ENCODE results near the gene ANKRD39. TPM values are rescaled to one million over a fixed set of nuclear protein-coding genes. Genes with fewer than 3 reads are reported as not detected.

Gene ANKRD39
- total and polyA plus RNA-seq, 9 of the 15 experiments (the other 6 are each of a cell fraction or from before 2014, with no cell fraction given) = 8.2 to 33.1 (median 23.8) TPM

DNA sequence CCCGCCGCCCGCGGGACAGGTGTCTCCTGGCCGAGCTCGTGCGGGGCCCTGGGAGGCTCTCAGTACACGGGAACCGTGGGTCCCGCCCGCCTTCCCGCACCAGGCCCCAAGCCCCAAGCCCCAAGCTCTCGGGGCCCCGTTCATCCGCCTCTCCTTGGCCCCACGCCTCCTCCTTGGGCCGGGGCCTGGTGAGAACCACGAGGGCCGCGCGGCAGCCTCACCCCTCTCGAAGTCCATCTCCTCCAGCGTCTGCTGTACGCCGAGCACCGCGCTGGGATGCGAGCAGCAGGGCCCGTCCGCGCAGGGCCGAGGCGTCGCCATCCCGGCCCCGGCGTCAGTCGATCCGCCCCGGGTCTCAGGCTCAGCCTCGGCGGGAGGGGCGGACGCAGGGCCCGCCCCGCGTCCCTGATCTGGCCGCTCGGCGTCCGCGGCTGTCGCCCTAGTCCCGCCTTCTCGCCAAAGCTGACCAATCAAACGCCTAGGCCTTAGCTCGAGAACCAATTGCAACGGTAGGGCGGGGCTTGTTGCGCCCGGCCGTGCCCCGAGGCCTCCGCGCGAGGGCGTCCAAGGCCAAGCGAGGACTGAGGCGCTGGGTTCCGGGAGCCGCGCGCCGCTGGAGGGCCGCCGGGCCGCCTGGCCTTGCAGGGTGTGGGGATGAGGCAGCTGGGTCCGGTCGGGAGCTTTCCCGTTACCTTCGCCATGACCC is at the start of gene ANKRD39 (continued):
- TF ChIP-seq FIP1L1 (IDR thresholded peaks at IDR 0.05; ENCODE audit: low read depth, low read length, poor library complexity, severe bottlenecking) (peak; percentile 57), CXXC5 (CRISPR knock-in tag; IDR thresholded peaks at IDR 0.05) (peak; percentile 88), KDM1A (IDR thresholded peaks at IDR 0.05) (no peak), CBFA2T2 (conservative IDR thresholded peaks at IDR 0.05) (no peak), TCF7 (IDR thresholded peaks at IDR 0.05; ENCODE audit: borderline replicate concordance) (peak; percentile 63; the same call in 1 of the 2 replicates), GATA2 (CRISPR knock-in tag; IDR thresholded peaks at IDR 0.05) (no peak), NR2C2 (CRISPR knock-in tag; IDR thresholded peaks at IDR 0.05) (0 out of 2 replicates have a peak, but pooled peaks have one; percentile 34), NR2C2 (tag; IDR thresholded peaks at IDR 0.05) (no peak), ZNF41 (CRISPR knock-in tag; conservative IDR thresholded peaks at IDR 0.05) (no peak), HCFC1 (IDR thresholded peaks at IDR 0.05; ENCODE audit: low read depth, low read length) (peak; percentile 58; the same call in 1 of the 2 replicates), NFRKB (IDR thresholded peaks at IDR 0.05; ENCODE audit: low read depth) (peak; percentile 36; the same call in 1 of the 2 replicates), HDAC8 (tag; IDR thresholded peaks at IDR 0.05) (no peak), BHLHE40 (IDR thresholded peaks at IDR 0.05; ENCODE audit: low read length) (peak; percentile 42), HNRNPL (IDR thresholded peaks at IDR 0.05; ENCODE audit: low read depth, low read length) (no peak), NELFE (IDR thresholded peaks at IDR 0.05; ENCODE audit: insufficient read depth, insufficient read length) (no peak), CCNT2 (IDR thresholded peaks at IDR 0.05; ENCODE audit: borderline replicate concordance, extremely low read depth, insufficient read length, low read depth, low read length) (peak; percentile 97)
- TF ChIP-seq, protein P1, sequence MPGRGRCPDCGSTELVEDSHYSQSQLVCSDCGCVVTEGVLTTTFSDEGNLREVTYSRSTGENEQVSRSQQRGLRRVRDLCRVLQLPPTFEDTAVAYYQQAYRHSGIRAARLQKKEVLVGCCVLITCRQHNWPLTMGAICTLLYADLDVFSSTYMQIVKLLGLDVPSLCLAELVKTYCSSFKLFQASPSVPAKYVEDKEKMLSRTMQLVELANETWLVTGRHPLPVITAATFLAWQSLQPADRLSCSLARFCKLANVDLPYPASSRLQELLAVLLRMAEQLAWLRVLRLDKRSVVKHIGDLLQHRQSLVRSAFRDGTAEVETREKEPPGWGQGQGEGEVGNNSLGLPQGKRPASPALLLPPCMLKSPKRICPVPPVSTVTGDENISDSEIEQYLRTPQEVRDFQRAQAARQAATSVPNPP (IDR thresholded peaks at IDR 0.05; ENCODE audit: borderline replicate concordance, insufficient read depth, insufficient read length) = no peak
- TF ChIP-seq, protein P2, sequence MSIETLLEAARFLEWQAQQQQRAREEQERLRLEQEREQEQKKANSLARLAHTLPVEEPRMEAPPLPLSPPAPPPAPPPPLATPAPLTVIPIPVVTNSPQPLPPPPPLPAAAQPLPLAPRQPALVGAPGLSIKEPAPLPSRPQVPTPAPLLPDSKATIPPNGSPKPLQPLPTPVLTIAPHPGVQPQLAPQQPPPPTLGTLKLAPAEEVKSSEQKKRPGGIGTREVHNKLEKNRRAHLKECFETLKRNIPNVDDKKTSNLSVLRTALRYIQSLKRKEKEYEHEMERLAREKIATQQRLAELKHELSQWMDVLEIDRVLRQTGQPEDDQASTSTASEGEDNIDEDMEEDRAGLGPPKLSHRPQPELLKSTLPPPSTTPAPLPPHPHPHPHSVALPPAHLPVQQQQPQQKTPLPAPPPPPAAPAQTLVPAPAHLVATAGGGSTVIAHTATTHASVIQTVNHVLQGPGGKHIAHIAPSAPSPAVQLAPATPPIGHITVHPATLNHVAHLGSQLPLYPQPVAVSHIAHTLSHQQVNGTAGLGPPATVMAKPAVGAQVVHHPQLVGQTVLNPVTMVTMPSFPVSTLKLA (conservative IDR thresholded peaks at IDR 0.05) = peak in 1 of 2 experiments; percentile 75; a peak in 3 of 4 replicates
- TF ChIP-seq, protein P3, sequence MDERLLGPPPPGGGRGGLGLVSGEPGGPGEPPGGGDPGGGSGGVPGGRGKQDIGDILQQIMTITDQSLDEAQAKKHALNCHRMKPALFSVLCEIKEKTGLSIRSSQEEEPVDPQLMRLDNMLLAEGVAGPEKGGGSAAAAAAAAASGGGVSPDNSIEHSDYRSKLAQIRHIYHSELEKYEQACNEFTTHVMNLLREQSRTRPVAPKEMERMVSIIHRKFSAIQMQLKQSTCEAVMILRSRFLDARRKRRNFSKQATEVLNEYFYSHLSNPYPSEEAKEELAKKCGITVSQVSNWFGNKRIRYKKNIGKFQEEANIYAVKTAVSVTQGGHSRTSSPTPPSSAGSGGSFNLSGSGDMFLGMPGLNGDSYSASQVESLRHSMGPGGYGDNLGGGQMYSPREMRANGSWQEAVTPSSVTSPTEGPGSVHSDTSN (CRISPR knock-in tag; IDR thresholded peaks at IDR 0.05; ENCODE audit: low read depth) = no peak
- TF ChIP-seq, protein P3 (tag; conservative IDR thresholded peaks at IDR 0.05; ENCODE audit: low read depth) = no peak
- TF ChIP-seq, protein P4, sequence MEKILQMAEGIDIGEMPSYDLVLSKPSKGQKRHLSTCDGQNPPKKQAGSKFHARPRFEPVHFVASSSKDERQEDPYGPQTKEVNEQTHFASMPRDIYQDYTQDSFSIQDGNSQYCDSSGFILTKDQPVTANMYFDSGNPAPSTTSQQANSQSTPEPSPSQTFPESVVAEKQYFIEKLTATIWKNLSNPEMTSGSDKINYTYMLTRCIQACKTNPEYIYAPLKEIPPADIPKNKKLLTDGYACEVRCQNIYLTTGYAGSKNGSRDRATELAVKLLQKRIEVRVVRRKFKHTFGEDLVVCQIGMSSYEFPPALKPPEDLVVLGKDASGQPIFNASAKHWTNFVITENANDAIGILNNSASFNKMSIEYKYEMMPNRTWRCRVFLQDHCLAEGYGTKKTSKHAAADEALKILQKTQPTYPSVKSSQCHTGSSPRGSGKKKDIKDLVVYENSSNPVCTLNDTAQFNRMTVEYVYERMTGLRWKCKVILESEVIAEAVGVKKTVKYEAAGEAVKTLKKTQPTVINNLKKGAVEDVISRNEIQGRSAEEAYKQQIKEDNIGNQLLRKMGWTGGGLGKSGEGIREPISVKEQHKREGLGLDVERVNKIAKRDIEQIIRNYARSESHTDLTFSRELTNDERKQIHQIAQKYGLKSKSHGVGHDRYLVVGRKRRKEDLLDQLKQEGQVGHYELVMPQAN (IDR thresholded peaks at IDR 0.05; ENCODE audit: borderline replicate concordance) = peak; percentile 28; the same call in 1 of the 2 replicates

All from K562 (cell line).